Measurements from ENCODE around the gene GMDS. TPM values are rescaled to one million over a fixed set of nuclear protein-coding genes. Genes with fewer than 3 reads are reported as not detected.

GMDS gene
- polyA plus RNA-seq, 1 donor, result 60.1 TPM

- DNase-seq, result no peak
These were observed 343.8 kb downstream of the GMDS start for GRCh38 chr6:1901556-1901955.

GRCh38 chr6:1896897-1897296 lies 348.5 kb downstream of the GMDS start:
- DNase-seq, result no peak

- DNase-seq, result no peak
These were observed 349.7 kb downstream of the GMDS start for GRCh38 chr6:1895721-1896120.

- no peak for DNase-seq
These were observed 350.5 kb downstream of the GMDS start for GRCh38 chr6:1894954-1895353.

- DNase-seq, result no peak
These were observed 351.8 kb downstream of the GMDS start for GRCh38 chr6:1893470-1894130.

GRCh38 chr6:1892716-1893115 lies 352.7 kb downstream of the GMDS start:
- DNase-seq, result no peak

- DNase-seq, result no peak
These were observed 354.4 kb downstream of the GMDS start for GRCh38 chr6:1890987-1891386.

GRCh38 chr6:1890071-1890470 lies 355.3 kb downstream of the GMDS start:
- no peak for DNase-seq

- peak; percentile 22 for DNase-seq
These were observed 359.8 kb downstream of the GMDS start for GRCh38 chr6:1885576-1886011.

- DNase-seq, result no peak
These were observed 361.1 kb downstream of the GMDS start for GRCh38 chr6:1884313-1884712.

GRCh38 chr6:1878330-1878729 lies 367.1 kb downstream of the GMDS start:
- DNase-seq, result no peak

GRCh38 chr6:1873781-1874180 lies 371.6 kb downstream of the GMDS start:
- no peak for DNase-seq

- DNase-seq, result peak; percentile 81
These were observed 372.7 kb downstream of the GMDS start for GRCh38 chr6:1872649-1873131.

GRCh38 chr6:1871724-1872315 lies 373.6 kb downstream of the GMDS start:
- no peak for DNase-seq

GRCh38 chr6:1870932-1871331 lies 374.5 kb downstream of the GMDS start:
- DNase-seq, result no peak

- no peak for DNase-seq
These were observed 375.2 kb downstream of the GMDS start for GRCh38 chr6:1870251-1870650.

- no peak for DNase-seq
These were observed 375.6 kb downstream of the GMDS start for GRCh38 chr6:1869769-1870168.

- no peak for DNase-seq
These were observed 376.1 kb downstream of the GMDS start for GRCh38 chr6:1869308-1869707.

- DNase-seq, result no peak
These were observed 376.7 kb downstream of the GMDS start for GRCh38 chr6:1868561-1869261.

- no peak for DNase-seq
These were observed 378.2 kb downstream of the GMDS start for GRCh38 chr6:1867197-1867596.

GRCh38 chr6:1865585-1865984 lies 379.8 kb downstream of the GMDS start:
- no peak for DNase-seq

- no peak for DNase-seq
These were observed 380.9 kb downstream of the GMDS start for GRCh38 chr6:1864496-1864895.

- DNase-seq, result no peak
These were observed 383.0 kb downstream of the GMDS start for GRCh38 chr6:1862411-1862810.

Measured in left kidney (tissue), 2 donors.